ENCODE measurements around the gene C10orf71.

The C10orf71 gene

DNA sequence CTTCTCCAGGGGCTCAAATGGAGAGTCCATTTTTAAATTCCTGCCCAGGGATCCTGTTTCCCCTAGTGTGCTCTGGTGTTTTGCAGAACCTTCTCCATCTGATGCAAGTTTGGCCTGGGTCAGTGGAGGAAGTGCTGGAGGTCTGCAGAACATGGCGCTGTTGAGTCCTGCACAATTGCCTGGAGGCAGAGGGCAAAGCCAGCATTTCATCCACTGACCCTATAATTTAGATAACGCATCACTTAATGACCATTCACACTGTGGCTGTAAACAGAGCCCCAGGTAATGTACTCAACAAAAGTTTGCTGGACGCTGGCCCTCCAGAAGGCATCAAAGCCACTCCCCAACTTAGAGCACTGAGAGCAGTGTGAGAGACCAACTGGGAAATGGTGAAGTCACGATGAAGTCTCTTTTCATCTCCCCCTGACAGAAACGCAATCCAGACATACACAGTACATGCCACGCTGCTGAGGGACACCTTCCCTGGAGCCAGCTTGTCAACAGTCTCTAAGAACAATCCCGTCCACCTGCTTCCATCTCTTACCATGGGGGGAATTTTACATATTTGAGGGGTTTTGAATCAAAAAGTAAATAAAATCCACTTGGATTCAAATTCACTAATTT is 13.4 kb downstream of the C10orf71 start:
- no peak for DNase-seq (ENCODE audit: low spot score)

DNA sequence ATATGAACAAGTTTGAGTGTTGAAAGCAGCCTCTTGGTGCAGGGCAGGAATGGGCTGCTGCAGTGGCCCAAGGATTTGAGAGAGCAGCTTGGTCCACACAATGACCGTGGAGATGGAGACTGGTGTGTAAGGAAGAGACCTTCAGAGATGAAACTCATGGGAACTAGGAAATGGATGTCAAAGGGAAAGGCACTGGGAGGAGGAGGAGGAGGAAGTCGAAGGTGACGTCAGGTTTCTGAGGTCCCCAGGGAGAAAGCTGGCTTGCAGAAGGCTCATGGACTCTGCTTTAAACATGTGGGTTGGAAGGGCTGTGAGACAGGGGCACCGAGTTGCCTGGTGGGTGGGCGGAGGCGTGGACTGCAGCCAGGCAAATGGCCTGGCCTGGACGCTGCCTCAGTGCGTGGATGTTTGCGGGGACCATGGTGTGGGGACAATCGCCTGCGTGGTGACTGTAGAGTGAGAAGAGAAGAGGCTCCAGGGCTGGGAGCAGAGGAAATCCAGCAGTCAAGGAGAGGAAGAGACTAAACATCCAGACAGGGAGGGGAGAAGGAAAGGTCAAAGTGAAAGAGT is 14.6 kb downstream of the C10orf71 start:
- no peak for DNase-seq (ENCODE audit: low spot score)

DNA sequence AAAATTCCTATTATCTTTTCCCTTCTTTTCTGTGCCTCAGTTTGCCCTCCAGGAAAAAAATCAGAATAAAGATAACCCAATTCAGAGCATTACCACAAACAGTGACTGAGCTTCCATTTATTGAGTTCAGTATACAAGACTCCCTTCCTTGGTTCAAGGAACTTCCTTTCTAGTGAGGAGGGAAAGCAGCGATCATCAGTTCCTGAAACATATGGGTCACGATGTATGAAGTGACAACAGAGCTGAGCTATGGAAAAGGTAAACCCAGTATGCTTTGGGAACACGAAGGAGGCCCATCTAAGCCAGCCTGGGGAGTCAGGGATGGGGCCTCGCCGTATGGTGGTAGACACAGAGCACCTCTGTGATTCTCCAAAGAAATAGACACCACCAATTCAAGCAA is 15.8 kb downstream of the C10orf71 start:
- DNase-seq (ENCODE audit: low spot score) = no peak

- DNase-seq (ENCODE audit: low spot score) = no peak
Observed at GRCh38 chr10:49318028-49318427, 19.1 kb downstream of the C10orf71 start.

- DNase-seq (ENCODE audit: low spot score) = no peak
Observed at GRCh38 chr10:49318755-49319154, 19.8 kb downstream of the C10orf71 start.

GRCh38 chr10:49319206-49319605 is 20.2 kb downstream of the C10orf71 start:
- DNase-seq (ENCODE audit: low spot score) = no peak

GRCh38 chr10:49320191-49320590 is 21.2 kb downstream of the C10orf71 start:
- peak; percentile 13 for DNase-seq (ENCODE audit: low spot score)

DNA sequence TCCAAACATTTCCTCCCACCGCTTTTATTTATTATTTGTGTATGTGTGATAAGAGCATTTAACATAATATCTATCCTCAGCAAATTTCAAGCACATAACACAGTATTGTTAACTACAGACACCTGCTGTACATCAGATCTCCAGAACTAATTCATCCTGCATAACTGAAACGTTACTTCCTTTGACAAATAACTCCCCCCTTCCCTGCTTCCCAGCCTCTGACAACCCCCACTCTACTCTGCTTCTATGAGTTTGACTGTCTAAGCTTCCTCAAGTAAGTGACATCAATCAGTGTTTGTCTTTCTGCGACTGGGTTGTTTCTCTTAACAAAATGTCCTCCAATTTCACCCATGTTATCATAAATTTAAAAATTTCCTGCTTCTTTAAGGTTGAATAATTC is 22.1 kb downstream of the C10orf71 start:
- no peak for DNase-seq (ENCODE audit: low spot score)

DNA sequence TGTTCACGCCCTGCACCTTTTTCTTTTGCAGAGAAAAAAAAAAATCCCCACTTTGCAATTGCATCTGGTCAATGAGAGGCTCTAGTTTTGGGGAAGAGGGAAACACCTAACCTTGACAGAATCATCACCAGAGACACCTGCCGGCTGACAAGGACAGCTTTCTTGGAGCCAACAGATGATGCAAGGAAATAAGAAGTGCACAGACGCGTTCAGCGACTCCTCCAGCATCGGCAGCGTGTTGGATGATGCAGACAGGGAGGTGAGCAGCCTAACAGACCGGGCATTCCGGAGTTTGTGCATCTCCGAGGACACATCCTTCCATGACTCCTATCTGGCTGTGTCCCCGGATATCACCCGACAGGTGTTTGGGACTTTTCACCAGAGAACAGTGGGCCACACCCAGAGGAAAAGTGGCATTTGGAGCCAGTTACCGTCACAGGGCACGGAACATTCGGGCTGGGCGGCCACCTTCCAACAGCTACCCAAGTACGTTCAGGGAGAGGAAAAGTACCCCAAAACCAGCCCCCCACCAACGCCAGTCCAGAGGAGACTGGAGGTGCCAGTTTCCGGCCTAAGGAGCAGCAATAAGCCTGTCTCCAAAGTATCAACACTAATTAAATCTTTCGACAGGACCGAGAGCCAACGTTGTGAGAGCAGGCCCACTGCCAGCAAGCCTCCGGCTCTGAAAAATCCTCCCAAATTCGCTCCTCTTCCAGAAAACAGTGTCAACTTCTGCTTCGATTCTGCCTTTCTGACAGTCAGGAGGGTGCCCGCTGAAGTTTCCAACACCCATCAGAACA is 23.6 kb downstream of the C10orf71 start:
- DNase-seq (ENCODE audit: low spot score) = peak; percentile 21

GRCh38 chr10:49323171-49323895 is 24.4 kb downstream of the C10orf71 start:
- peak; percentile 41 for DNase-seq (ENCODE audit: low spot score)

- DNase-seq (ENCODE audit: low spot score) = peak; percentile 19
Observed at GRCh38 chr10:49323896-49324270, 24.9 kb downstream of the C10orf71 start.

DNA sequence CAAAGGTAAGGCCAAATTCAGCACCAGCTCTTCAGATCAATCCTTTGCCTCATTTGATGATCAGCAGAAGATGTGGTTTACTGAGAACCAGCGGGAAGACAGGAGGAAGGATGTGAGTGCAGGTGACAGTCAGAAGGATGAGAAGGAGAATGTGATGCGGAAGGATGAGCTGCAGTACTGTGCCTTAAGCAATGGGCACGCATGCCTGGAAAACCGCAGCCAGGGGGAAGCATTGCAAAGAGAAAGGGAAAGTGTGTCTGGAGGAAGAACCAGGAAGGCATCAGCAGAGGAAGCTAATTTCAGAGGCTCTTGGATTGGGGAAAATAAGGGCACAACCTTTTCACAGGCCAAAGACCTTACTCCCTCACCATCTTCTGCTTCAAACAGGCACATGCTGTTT is 25.7 kb downstream of the C10orf71 start:
- peak; percentile 39 for DNase-seq (ENCODE audit: low spot score)

GRCh38 chr10:49325131-49325915 is 26.4 kb downstream of the C10orf71 start:
- DNase-seq (ENCODE audit: low spot score) = peak; percentile 32

GRCh38 chr10:49325916-49326783 is 27.2 kb downstream of the C10orf71 start:
- peak; percentile 37 for DNase-seq (ENCODE audit: low spot score)

DNA sequence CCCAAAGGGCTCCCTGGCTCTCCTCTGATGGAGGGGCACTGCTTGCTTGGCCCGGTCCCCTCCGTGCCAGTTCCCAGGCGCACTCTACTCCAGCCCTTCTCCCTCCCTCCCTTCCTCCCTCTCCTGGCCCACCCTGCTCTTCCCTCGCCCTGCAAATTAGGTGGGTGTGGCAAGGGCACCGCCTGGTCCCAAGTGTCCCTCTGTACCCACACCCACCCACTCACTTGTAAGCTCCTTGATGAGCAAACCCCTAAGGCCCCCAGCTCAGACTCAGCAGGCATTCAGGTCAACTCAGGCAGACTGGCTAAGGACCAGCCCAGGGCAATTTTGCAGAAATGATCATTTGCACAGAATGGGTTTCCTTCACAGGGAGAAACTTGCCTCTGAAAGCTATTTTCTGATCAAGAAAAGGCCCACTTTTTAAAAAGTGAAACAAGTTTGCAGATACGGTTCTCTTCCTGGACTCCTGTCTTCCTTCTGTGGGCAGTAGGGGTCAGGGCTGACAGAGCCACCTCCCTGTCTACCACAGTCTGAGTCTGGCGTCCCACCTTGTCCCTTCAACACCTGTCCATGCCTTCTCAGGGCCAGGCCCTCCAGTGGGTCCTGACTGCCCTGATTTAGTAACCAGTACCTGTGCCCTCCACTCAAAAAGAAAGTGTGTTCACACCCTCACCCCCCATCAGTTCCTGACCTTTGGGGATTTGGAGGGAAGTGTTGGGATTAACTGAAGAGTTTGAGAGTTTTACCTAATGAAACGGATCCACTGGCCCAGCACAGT is 28.3 kb downstream of the C10orf71 start:
- peak; percentile 32 for DNase-seq (ENCODE audit: low spot score)

DNA sequence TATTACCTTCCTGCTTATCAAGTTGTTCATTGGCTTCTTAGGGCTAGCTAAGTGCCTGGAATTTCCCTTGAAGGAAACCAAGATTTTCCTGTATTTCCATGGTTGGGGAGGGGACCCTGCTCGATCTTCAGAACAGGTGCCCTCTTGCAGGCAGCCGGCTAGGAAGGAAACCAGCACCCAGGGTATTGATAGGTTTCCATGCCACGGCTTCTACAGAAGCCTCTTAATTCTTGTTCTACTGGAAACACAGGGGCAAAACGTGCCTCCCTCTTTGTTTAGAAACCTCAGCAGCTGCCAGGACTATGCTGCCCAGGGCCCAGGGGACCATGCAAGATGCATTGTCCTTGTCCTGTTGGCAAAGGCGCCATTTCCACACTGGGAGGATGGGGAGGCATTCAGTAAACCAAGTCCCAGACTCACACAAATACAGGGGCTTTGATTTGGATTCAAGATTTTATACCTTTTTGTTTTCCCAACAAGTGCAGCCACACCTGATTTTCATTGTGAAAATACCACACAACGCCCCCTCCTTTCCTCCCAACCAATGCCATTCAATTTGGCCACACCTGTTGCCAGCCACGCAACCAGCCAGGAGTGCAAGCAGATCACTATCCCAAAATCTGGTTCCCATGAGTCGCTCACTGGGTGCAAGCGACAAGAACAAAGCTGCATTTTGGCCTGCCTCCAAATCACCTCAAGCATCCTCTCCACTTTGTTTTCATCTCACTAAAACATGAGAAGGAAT is 29.6 kb downstream of the C10orf71 start:
- DNase-seq (ENCODE audit: low spot score) = peak; percentile 15

DNA sequence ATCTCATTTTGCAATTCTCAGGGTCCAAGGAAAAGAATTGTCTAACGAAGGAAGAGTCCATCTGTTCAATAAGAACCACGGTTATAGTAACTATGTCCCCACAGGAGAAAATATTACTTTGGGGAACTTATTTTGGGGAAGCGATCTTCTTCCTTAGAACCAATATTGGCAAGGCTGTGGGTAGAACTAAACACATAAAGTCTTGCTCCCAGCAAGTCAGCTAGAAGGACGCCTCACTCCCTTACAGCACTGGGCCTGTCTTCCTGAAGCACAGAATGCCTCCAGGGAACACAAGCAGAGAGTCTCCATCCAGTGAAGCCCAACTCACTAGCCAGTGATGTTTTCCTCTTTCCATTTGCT is 30.2 kb downstream of the C10orf71 start:
- DNase-seq (ENCODE audit: low spot score) = peak; percentile 30

DNA sequence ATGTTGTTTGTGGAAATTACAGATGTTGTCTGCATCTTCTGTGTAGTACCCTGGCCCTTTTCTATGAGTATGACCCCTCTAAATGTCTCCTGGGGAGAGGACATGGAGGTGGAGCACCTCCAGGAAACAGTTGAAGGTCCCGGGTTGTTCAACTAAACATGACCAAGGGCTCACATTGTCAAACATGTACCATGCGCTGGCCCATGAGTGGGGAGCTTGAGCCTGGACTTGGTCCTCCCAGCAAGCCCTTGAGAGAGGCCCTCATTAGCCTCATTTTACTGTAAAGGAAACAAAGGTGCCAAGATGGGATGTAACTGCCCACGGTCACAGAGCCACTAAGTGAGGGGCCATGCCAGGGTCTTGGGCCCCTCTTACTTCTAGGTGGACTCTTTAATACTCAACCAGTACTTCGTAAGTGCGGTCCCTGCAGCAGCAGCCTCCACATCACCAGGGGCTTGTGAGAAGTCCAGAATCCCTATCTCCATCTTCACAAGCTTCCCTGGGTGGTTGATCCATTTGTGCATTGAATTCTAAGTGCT is 31.2 kb downstream of the C10orf71 start:
- DNase-seq (ENCODE audit: low spot score) = no peak

GRCh38 chr10:49331431-49331830 is 32.5 kb downstream of the C10orf71 start:
- peak; percentile 15 for DNase-seq (ENCODE audit: low spot score)

All from ecto neural progenitor cell (in vitro differentiated cells).